PC-3 (cell line): ENCODE data around the gene ZNF385A.

Experiments
- CTCF ChIP-seq: fragments of 300-600 bp; sonication (generic); conservative IDR thresholded peaks from 2 replicates; pipeline ENCODE4 v1.5.1; 2017; ENCODE audit warnings: antibody characterized with exemption, low read depth, mild to moderate bottlenecking, low read length
- EZH2 ChIP-seq: fragments of 300-600 bp; sonication (generic); IDR thresholded peaks from one replicate; pipeline ENCODE4 v1.6.1; 2017; ENCODE audit warnings: antibody characterized with exemption, mild to moderate bottlenecking, low read length; ENCODE audit not compliant: unreplicated experiment
- EZH2phosphoT487 ChIP-seq: fragments of 300-600 bp; sonication (generic); IDR thresholded peaks from 2 replicates; pipeline ENCODE4 v1.6.1; 2018; ENCODE audit warnings: mild to moderate bottlenecking, antibody characterized with exemption, low read length, borderline replicate concordance

GRCh38 chr12:54397157-54397556, 12.6 kb upstream of the ZNF385A start:
- no peak for TF ChIP-seq EZH2
- TF ChIP-seq CTCF, result no peak
- TF ChIP-seq EZH2phosphoT487, result no peak
